ENCODE results near the gene PCDHGA3. TPM values are rescaled to one million over a fixed set of nuclear protein-coding genes. Genes with fewer than 3 reads are reported as not detected.

The PCDHGA3 gene
- total RNA-seq, 2 experiments from 2014 or later = 0.25 to 0.36 TPM

DNA sequence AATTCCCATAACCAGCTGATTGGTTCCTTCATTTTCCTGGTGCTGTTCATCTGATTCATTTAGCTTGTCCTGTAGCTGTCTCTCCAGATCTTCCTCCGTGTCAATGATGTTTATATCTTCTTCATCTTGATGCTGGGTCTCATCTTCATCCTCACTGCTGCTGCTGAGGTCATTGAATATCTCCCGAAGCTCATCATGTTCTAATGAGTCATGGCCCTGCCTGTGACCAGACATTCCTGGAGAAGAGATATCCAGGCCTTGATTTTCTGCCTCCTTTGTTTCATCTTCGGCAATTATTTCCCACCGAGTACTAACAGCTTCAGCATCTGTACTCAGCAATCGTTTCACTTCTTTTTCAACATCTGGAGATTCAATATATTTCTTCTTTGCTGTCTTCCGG, 24.4 kb upstream of the PCDHGA3 start:
- H2AFZ ChIP-seq (ENCODE audit: low read length) = no peak overlapping the region
- peaks cover 69% of the 10 kb centered on the region for H3K79me2 ChIP-seq (ENCODE audit: insufficient read depth, low read depth, low read length)
- intact Hi-C loops (cut with micrococcal nuclease; ENCODE audit: unreplicated experiment) = no loop called here
- H3K9me2 ChIP-seq (ENCODE audit: insufficient read depth, low read length) = no peaks in the 10 kb centered on the region
- H3K9me3 ChIP-seq (ENCODE audit: low read length) = peaks cover 51% of the 10 kb centered on the region
- BruUV-seq (replicated peaks) = no TSS peak
- no peaks in the 10 kb centered on the region for H4K20me1 ChIP-seq (ENCODE audit: insufficient read depth, low read length)
- CTCF ChIA-PET (ENCODE audit: unreplicated experiment) = interaction anchor here (1.0 to 2.0 kb wide), 3 partner anchors 18 to 71 kb away, joined by 3 to 5 read pairs (median 3); no protein-coding TSS in a partner anchor
- peaks cover 62% of the 10 kb centered on the region for H3K36me3 ChIP-seq (ENCODE audit: insufficient read depth, low read length)
- TF ChIP-seq, protein P1, sequence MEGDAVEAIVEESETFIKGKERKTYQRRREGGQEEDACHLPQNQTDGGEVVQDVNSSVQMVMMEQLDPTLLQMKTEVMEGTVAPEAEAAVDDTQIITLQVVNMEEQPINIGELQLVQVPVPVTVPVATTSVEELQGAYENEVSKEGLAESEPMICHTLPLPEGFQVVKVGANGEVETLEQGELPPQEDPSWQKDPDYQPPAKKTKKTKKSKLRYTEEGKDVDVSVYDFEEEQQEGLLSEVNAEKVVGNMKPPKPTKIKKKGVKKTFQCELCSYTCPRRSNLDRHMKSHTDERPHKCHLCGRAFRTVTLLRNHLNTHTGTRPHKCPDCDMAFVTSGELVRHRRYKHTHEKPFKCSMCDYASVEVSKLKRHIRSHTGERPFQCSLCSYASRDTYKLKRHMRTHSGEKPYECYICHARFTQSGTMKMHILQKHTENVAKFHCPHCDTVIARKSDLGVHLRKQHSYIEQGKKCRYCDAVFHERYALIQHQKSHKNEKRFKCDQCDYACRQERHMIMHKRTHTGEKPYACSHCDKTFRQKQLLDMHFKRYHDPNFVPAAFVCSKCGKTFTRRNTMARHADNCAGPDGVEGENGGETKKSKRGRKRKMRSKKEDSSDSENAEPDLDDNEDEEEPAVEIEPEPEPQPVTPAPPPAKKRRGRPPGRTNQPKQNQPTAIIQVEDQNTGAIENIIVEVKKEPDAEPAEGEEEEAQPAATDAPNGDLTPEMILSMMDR (conservative IDR thresholded peaks at IDR 0.05; ENCODE audit: low read length) = no peak
- TF ChIP-seq EZH2phosphoT487 (IDR thresholded peaks at IDR 0.05; ENCODE audit: borderline replicate concordance, low read depth, low read length) = no peak
- no peak overlapping the region for H3K27ac ChIP-seq (ENCODE audit: low read depth, low read length, poor library complexity, severe bottlenecking)
- H3K4me1 ChIP-seq (ENCODE audit: insufficient read depth, low read length, poor library complexity, severe bottlenecking) = peaks cover 34% of the 10 kb centered on the region
- peak overlapping the region; percentile 79 for H3K4me2 ChIP-seq (ENCODE audit: low read length)
- DNase-seq (ENCODE audit: low spot score) = no peak
- POLR2A ChIA-PET = interaction anchor here (1.4 to 3.2 kb wide), 5 partner anchors 11 to 522 kb away, joined by 3 to 29 read pairs (median 3); partner anchors contain the start of gene PCDHGA1
- peak overlapping the region; percentile 96 for H3K4me3 ChIP-seq (ENCODE audit: low read depth, low read length, poor library complexity, severe bottlenecking)

DNA sequence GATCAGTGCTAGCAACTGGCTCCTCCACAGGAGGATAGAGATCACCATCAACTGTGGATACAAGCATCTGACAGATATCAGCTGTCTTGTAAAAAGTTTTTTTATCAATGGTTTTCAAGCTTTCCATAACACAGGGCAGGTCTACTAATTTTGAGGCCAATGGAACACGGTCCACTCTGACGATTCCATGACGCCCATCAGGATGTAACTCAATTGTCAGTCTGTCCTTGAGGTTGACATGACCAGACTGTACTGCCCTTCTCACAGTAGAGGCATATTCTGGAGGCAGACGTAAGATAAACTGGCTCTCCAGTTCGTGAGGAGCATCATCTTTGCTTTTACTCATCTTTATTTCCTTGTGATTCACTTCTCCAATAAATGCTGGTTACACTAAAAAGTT, 23.9 kb upstream of the PCDHGA3 start:
- CTCF ChIA-PET (ENCODE audit: unreplicated experiment) = interaction anchor here (0.6 to 2.0 kb wide), 9 partner anchors 8 to 194 kb away, joined by 3 to 5 read pairs (median 3); partner anchors contain the start of gene PCDHGA1
- peaks cover 57% of the 10 kb centered on the region for H3K36me3 ChIP-seq (ENCODE audit: insufficient read depth, low read length)

More for the DNA sequence above, 23.9 kb upstream of the PCDHGA3 start:
- Histone ChIP-seq H2AFZ (ENCODE audit: low read length) (no peak overlapping the region), H3K79me2 (ENCODE audit: insufficient read depth, low read depth, low read length) (peaks cover 64% of the 10 kb centered on the region), H4K20me1 (ENCODE audit: insufficient read depth, low read length) (no peaks in the 10 kb centered on the region), H3K9me2 (ENCODE audit: insufficient read depth, low read length) (no peaks in the 10 kb centered on the region), H3K9me3 (ENCODE audit: low read length) (peaks cover 49% of the 10 kb centered on the region), H3K4me3 (ENCODE audit: low read depth, low read length, poor library complexity, severe bottlenecking) (peak overlapping the region; percentile 96), H3K4me2 (ENCODE audit: low read length) (peak overlapping the region; percentile 79), H3K4me1 (ENCODE audit: insufficient read depth, low read length, poor library complexity, severe bottlenecking) (peaks cover 34% of the 10 kb centered on the region), H3K27ac (ENCODE audit: low read depth, low read length, poor library complexity, severe bottlenecking) (peak overlapping the region; percentile 85)
- no TSS peak for BruUV-seq (replicated peaks)
- intact Hi-C loops (cut with micrococcal nuclease; ENCODE audit: unreplicated experiment) = loop anchor here (10.0 kb wide), 1 partner anchor 785 kb away; the partner anchor contains the start of gene NDFIP1
- TF ChIP-seq, protein P1 (conservative IDR thresholded peaks at IDR 0.05; ENCODE audit: low read length) = no peak
- no peak for TF ChIP-seq EZH2phosphoT487 (IDR thresholded peaks at IDR 0.05; ENCODE audit: borderline replicate concordance, low read depth, low read length)
- no peak for DNase-seq (ENCODE audit: low spot score)
- POLR2A ChIA-PET = interaction anchor here (0.6 to 3.2 kb wide), 16 partner anchors 8 to 1037 kb away, joined by 3 to 29 read pairs (median 4); partner anchors contain the start of gene PCDHGA1
